ENCODE measurements around the gene CNDP2.

Gene CNDP2

DNA sequence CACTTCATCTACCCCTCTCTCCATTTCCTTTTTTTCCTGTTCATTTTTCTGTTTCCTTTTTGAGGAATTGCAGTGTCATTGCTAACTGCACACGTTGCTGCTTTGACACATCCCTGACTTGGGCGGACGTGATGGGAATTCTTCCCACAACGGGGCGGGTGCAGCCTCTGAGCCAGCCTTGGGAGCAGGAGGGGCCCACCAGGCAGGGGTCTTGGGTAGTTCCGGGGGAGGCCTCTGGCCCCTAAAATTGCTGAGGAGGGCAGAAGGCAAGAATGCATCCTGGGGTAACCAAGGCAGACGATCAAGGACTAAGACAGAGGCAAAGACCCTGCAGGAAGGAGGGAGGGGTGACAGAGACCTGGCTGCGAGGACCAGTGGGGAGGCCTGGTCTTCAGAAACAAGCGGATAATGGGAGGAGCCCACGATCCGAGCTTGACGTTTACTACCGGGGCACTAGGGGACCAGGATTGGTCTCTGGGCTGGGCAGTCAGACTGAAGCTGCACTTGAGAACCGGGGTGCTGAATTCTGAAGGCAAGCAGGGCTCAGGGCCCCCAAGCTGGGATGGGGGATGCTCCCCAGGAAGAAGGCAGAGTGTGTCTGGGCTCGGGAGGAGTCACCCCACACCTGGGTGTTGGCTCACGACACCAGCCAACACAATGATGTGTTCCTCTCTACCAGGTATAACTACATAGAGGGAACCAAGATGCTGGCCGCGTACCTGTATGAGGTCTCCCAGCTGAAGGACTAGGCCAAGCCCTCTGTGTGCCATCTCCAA, 23.3 kb downstream of the CNDP2 start:
- Histone ChIP-seq H3F3A (ENCODE audit: insufficient read depth) (no peaks in the 10 kb centered on the region), H3K4me3 (ENCODE audit: insufficient read depth, low read length, poor library complexity, severe bottlenecking) (no peak overlapping the region), H3K9ac (ENCODE audit: low read length) (no peak overlapping the region), H4K20me1 (ENCODE audit: low read depth, low read length) (no peaks in the 10 kb centered on the region), H3K9me2 (replicated peaks; ENCODE audit: insufficient read depth, low read length) (no peaks in the 10 kb centered on the region), H3K36me3 (ENCODE audit: low read length) (no peaks in the 10 kb centered on the region; the same call in 1 of the 2 replicates), H2AFZ (ENCODE audit: low read depth, low read length, severe bottlenecking) (no peak overlapping the region), H3K9me3 (ENCODE audit: insufficient read depth, low read length) (no peaks in the 10 kb centered on the region), H3K4me2 (ENCODE audit: low read depth, low read length, poor library complexity, severe bottlenecking) (no peak overlapping the region), H3K27ac (ENCODE audit: low read depth, low read length) (no peak overlapping the region), H3K79me2 (ENCODE audit: insufficient read depth, low read length) (no peaks in the 10 kb centered on the region), H3K27me3 (ENCODE audit: low read length) (no peaks in the 10 kb centered on the region)
- TF ChIP-seq EZH2phosphoT487 (conservative IDR thresholded peaks at IDR 0.05; ENCODE audit: low read length) (no peak), CTCF (IDR thresholded peaks at IDR 0.05; ENCODE audit: insufficient read depth, low read length, poor library complexity, severe bottlenecking) (no peak)

DNA sequence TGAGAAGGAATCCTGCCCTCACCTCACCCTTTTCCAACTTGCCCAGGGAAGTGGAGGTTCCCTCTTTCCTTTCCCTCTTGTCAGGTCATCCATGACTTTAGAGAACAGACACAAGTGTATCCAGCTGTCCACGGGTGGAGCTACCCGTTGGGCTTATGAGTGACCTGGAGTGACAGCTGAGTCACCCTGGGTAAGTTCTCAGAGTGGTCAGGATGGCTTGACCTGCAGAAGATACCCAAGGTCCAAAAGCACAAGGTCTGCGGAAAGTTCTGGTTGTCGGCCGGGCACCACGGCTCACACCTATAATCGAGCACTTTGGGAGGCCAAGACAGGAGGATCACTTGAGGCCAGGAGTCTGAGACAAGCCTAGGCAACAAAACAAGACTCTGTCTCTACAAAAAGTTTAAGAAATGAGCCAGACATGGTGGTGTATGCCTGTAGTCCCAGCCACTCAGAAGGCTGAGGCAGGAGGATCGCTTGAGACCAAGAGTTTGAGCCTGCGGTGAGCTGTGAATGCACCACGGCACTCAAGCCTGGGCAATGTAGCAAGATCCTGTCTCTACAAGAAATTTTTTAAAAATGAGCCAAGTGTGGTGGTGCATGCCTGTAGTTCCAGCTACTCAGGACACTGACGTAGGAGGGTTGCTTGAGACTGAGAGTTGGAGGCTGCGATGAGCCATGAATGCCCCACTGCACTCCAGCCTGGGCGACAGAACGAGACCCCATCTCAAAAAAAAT, 24.1 kb downstream of the CNDP2 start:
- no peaks in the 10 kb centered on the region for H3F3A ChIP-seq (ENCODE audit: insufficient read depth)
- TF ChIP-seq EZH2phosphoT487 (conservative IDR thresholded peaks at IDR 0.05; ENCODE audit: low read length) (no peak), CTCF (IDR thresholded peaks at IDR 0.05; ENCODE audit: insufficient read depth, low read length, poor library complexity, severe bottlenecking) (no peak)
- H3K36me3 ChIP-seq (ENCODE audit: low read length) = no peaks in the 10 kb centered on the region; the same call in 1 of the 2 replicates
- no peak overlapping the region for H3K4me3 ChIP-seq (ENCODE audit: insufficient read depth, low read length, poor library complexity, severe bottlenecking)
- no peaks in the 10 kb centered on the region for H3K79me2 ChIP-seq (ENCODE audit: insufficient read depth, low read length)
- no peaks in the 10 kb centered on the region for H3K9me2 ChIP-seq (replicated peaks; ENCODE audit: insufficient read depth, low read length)
- H3K4me2 ChIP-seq (ENCODE audit: low read depth, low read length, poor library complexity, severe bottlenecking) = no peak overlapping the region
- no peak overlapping the region for H3K27ac ChIP-seq (ENCODE audit: low read depth, low read length)
- no peaks in the 10 kb centered on the region for H3K9me3 ChIP-seq (ENCODE audit: insufficient read depth, low read length)
- no peak overlapping the region for H3K9ac ChIP-seq (ENCODE audit: low read length)
- H4K20me1 ChIP-seq (ENCODE audit: low read depth, low read length) = no peaks in the 10 kb centered on the region
- H3K27me3 ChIP-seq (ENCODE audit: low read length) = no peaks in the 10 kb centered on the region
- no peak overlapping the region for H2AFZ ChIP-seq (ENCODE audit: low read depth, low read length, severe bottlenecking)

GRCh38 chr18:74521068-74521725, 25.0 kb downstream of the CNDP2 start:
- H3K9ac ChIP-seq (ENCODE audit: low read length) = no peak overlapping the region
- H4K20me1 ChIP-seq (ENCODE audit: low read depth, low read length) = no peaks in the 10 kb centered on the region
- no peak overlapping the region for H2AFZ ChIP-seq (ENCODE audit: low read depth, low read length, severe bottlenecking)
- H3K9me3 ChIP-seq (ENCODE audit: insufficient read depth, low read length) = no peaks in the 10 kb centered on the region
- H3K4me2 ChIP-seq (ENCODE audit: low read depth, low read length, poor library complexity, severe bottlenecking) = no peak overlapping the region
- H3K27ac ChIP-seq (ENCODE audit: low read depth, low read length) = no peak overlapping the region
- H3F3A ChIP-seq (ENCODE audit: insufficient read depth) = no peaks in the 10 kb centered on the region
- no peaks in the 10 kb centered on the region for H3K79me2 ChIP-seq (ENCODE audit: insufficient read depth, low read length)
- H3K36me3 ChIP-seq (ENCODE audit: low read length) = no peaks in the 10 kb centered on the region; the same call in 1 of the 2 replicates
- no peak for TF ChIP-seq CTCF (IDR thresholded peaks at IDR 0.05; ENCODE audit: insufficient read depth, low read length, poor library complexity, severe bottlenecking)
- no peak for TF ChIP-seq EZH2phosphoT487 (conservative IDR thresholded peaks at IDR 0.05; ENCODE audit: low read length)
- no peaks in the 10 kb centered on the region for H3K27me3 ChIP-seq (ENCODE audit: low read length)
- H3K9me2 ChIP-seq (replicated peaks; ENCODE audit: insufficient read depth, low read length) = no peaks in the 10 kb centered on the region
- no peak overlapping the region for H3K4me3 ChIP-seq (ENCODE audit: insufficient read depth, low read length, poor library complexity, severe bottlenecking)

Data from SU-DHL-6 (cell line).